ENCODE data around the gene AOPEP.

AOPEP gene

DNA sequence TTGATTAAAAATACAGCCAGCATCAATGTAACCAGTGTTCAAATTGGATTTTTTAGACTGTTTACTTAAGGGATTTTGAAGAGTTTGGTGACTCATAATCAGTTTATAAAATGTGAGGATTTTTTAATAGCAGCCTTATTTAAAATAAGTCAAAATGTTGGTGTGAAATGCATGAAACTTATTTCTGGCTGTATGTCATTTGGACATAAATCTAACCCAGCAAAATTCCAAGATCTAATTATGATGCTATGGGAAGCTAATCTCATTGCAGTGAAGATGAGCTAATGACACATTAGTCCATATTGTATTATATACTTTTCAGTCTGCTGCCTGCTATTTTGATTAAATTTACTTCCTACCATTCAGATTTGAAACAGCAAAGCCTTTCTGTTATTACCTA, 140.3 kb downstream of the AOPEP start:
- Histone ChIP-seq H3K36me3 (ENCODE audit: control insufficient read depth, low read length) (no peaks in the 10 kb centered on the region), H4K20me1 (ENCODE audit: control insufficient read depth, insufficient read depth, low read depth, low read length) (peaks cover 9% of the 10 kb centered on the region), H3K4me3 (ENCODE audit: low read length) (no peak overlapping the region), H3K27me3 (ENCODE audit: control insufficient read depth, low read length) (peaks cover 6% of the 10 kb centered on the region; the same call in 1 of the 2 replicates), H3F3A (ENCODE audit: control insufficient read depth, insufficient read depth) (no peaks in the 10 kb centered on the region), H3K79me2 (ENCODE audit: control insufficient read depth, low read length) (no peaks in the 10 kb centered on the region), H3K4me2 (ENCODE audit: low read length) (no peak overlapping the region), H3K27ac (ENCODE audit: low read depth, low read length) (no peak overlapping the region), H3K9me3 (ENCODE audit: control insufficient read depth, insufficient read depth, low read length) (no peaks in the 10 kb centered on the region), H3K9me2 (replicated peaks; ENCODE audit: control insufficient read depth, low read length) (no peaks in the 10 kb centered on the region), H3K4me1 (ENCODE audit: control insufficient read depth, low read length) (peaks cover 1% of the 10 kb centered on the region)
- TF ChIP-seq, protein P1, sequence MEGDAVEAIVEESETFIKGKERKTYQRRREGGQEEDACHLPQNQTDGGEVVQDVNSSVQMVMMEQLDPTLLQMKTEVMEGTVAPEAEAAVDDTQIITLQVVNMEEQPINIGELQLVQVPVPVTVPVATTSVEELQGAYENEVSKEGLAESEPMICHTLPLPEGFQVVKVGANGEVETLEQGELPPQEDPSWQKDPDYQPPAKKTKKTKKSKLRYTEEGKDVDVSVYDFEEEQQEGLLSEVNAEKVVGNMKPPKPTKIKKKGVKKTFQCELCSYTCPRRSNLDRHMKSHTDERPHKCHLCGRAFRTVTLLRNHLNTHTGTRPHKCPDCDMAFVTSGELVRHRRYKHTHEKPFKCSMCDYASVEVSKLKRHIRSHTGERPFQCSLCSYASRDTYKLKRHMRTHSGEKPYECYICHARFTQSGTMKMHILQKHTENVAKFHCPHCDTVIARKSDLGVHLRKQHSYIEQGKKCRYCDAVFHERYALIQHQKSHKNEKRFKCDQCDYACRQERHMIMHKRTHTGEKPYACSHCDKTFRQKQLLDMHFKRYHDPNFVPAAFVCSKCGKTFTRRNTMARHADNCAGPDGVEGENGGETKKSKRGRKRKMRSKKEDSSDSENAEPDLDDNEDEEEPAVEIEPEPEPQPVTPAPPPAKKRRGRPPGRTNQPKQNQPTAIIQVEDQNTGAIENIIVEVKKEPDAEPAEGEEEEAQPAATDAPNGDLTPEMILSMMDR (IDR thresholded peaks at IDR 0.05; ENCODE audit: low read depth, low read length, poor library complexity, severe bottlenecking), result no peak
- no peak for TF ChIP-seq EZH2phosphoT487 (IDR thresholded peaks at IDR 0.05; ENCODE audit: borderline replicate concordance, low read length)

DNA sequence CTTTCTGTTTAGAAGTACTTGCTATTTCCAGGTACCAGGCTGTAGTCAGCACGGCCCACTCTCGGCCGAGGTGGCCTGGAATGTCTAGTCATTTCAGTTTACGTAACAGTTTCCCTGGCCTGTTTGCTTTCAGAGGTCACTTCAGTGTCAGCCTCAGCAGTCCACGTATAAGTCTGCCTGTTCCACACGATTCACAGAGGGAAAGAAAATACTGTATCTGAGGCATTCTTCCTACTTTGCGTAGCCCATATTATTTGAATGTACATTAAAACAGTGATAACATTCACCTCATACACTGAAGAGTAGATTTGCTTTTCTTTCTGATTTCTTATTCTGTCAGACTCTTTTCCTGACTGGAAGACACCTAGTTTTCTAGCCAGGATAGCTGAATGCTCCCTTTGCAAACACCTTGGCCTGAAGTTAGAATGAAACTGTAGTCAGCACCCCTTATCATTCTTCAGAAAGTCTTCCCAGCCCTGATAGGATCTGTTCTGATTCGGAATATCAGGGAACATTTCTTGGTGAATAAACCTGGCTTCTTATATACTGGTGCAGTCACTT, 140.9 kb downstream of the AOPEP start:
- Histone ChIP-seq H3K4me1 (ENCODE audit: control insufficient read depth, low read length) (no peaks in the 10 kb centered on the region), H3K27me3 (ENCODE audit: control insufficient read depth, low read length) (no peaks in the 10 kb centered on the region), H3K4me2 (ENCODE audit: low read length) (no peak overlapping the region), H3K9me3 (ENCODE audit: control insufficient read depth, insufficient read depth, low read length) (no peaks in the 10 kb centered on the region), H3K79me2 (ENCODE audit: control insufficient read depth, low read length) (no peaks in the 10 kb centered on the region), H4K20me1 (ENCODE audit: control insufficient read depth, insufficient read depth, low read depth, low read length) (peaks cover 3% of the 10 kb centered on the region; the same call in 1 of the 2 replicates), H3K4me3 (ENCODE audit: low read length) (no peak overlapping the region), H3K9me2 (replicated peaks; ENCODE audit: control insufficient read depth, low read length) (no peaks in the 10 kb centered on the region), H3K27ac (ENCODE audit: low read depth, low read length) (no peak overlapping the region), H3K36me3 (ENCODE audit: control insufficient read depth, low read length) (no peaks in the 10 kb centered on the region), H3F3A (ENCODE audit: control insufficient read depth, insufficient read depth) (no peaks in the 10 kb centered on the region)
- TF ChIP-seq, protein P1 (IDR thresholded peaks at IDR 0.05; ENCODE audit: low read depth, low read length, poor library complexity, severe bottlenecking), result no peak
- TF ChIP-seq EZH2phosphoT487 (IDR thresholded peaks at IDR 0.05; ENCODE audit: borderline replicate concordance, low read length), result no peak

DNA sequence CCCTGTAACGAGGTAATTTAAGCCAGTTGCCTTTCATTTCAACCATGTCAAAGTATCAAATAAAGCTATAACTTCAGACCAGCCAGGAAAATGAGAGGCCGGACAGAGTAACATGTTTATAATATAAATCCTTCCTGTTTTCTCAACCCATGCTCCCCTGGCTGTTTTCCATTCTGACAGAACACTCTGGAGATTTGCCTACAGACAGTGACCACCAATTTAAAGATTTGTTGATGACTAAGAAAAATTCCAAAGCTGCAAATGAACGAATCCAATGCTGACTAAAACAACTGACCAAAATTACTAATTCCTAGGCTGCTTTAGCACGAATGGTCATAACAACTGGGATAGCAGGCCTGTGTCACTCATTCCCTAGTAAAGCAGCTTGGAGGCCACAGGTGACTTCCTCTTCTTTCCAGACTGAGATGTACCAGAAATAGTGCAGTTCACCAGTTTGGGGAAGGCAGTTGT, 141.4 kb downstream of the AOPEP start:
- Histone ChIP-seq H3F3A (ENCODE audit: control insufficient read depth, insufficient read depth) (no peaks in the 10 kb centered on the region), H3K27me3 (ENCODE audit: control insufficient read depth, low read length) (no peaks in the 10 kb centered on the region), H3K9me2 (replicated peaks; ENCODE audit: control insufficient read depth, low read length) (no peaks in the 10 kb centered on the region), H3K36me3 (ENCODE audit: control insufficient read depth, low read length) (no peaks in the 10 kb centered on the region), H4K20me1 (ENCODE audit: control insufficient read depth, insufficient read depth, low read depth, low read length) (no peaks in the 10 kb centered on the region; the same call in 1 of the 2 replicates), H3K4me2 (ENCODE audit: low read length) (no peak overlapping the region), H3K4me3 (ENCODE audit: low read length) (no peak overlapping the region), H3K4me1 (ENCODE audit: control insufficient read depth, low read length) (no peaks in the 10 kb centered on the region), H3K27ac (ENCODE audit: low read depth, low read length) (no peak overlapping the region), H3K9me3 (ENCODE audit: control insufficient read depth, insufficient read depth, low read length) (no peaks in the 10 kb centered on the region), H3K79me2 (ENCODE audit: control insufficient read depth, low read length) (no peaks in the 10 kb centered on the region)
- TF ChIP-seq, protein P1 (IDR thresholded peaks at IDR 0.05; ENCODE audit: low read depth, low read length, poor library complexity, severe bottlenecking), result no peak
- no peak for TF ChIP-seq EZH2phosphoT487 (IDR thresholded peaks at IDR 0.05; ENCODE audit: borderline replicate concordance, low read length)

All from DOHH2 (cell line).